DMS114 treated with DMSO at 0.1 percent for 48 hours (cell line): ENCODE measurements around the gene NAA16.
"Not testable (repeated sequence)": the region's sequence is repeated elsewhere in the genome, so short reads cannot be mapped to it uniquely, and the experiment has no call there.

ENCODE experiments used
- DNase-seq: peaks from one replicate; lab custom pipeline; 2025; ENCODE audit not compliant: unreplicated experiment; lab: John Stamatoyannopoulos, UW

Gene NAA16

DNA sequence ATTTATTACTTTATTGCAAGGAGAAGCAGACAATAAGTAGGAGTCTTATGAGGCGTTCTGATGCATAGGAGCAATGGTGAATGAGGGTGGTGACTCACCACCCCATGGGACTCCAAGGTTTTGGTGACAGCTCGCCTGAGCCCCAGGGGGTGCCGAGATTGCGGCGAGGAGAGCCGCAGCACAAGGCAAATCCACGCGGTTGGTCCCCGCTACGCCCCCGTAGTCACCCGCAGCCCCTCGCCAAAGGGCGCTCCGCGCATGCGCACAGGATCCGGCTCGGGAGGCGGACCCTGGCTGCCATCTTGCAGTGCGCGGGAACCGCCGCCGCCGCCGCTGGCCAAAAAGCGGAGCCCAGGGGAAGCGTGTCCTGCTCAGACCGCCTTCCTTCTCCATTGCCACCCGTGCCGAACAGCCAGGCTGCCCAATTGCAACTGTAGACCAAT is at the start of gene NAA16:
TSS of gene NAA16 (plus strand) at position 305 of the 443 bp plus-strand sequence. CDS start 262 bp downstream, outside the sequence.
- DNase-seq, result peak; percentile 45

DNA sequence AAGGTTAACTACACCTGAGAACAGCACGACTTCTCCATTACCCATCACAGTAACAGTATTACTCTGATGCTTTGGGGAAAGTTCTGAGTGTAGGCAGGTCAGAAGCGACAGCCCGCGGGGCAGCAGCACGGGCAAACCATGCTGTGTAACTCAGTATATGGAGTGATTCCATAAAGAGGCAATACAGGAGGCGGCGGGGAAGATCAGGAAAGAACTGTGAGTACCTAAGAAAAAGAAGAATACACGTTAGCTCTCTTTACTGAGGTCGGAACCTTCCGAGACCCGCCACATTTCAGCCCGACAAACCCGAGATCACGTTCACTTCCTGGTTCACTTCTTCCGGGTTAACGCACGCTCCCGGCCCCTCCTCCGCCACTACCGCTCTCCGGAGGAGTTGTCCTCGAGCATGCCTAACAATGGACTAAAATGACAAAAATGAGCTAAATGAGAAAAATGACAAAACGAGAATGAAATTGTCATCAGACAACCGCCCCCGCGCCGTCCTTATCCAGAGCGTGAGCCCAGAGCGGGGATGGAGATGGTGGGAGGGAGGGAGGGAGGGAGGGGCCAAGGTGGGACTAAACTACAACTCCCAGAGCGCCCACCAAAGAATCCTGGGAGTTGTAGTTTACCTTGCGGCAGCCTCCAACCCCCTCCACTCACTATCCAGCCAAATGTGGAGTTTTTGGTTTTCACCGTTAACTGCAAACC is 47.7 kb upstream of the NAA16 start, which contains the start of gene MTRF1:
TSS of gene MTRF1 (minus strand) at position 316 of the 711 bp plus-strand sequence. CDS start 2,669 bp downstream, outside the sequence.
- DNase-seq, result peak; percentile 67

- no peak for DNase-seq
Observed at GRCh38 chr13:41267106-41267505, 44.0 kb upstream of the NAA16 start.

- DNase-seq, result peak; percentile 6
Observed at GRCh38 chr13:41268764-41269163, 42.3 kb upstream of the NAA16 start.

DNA sequence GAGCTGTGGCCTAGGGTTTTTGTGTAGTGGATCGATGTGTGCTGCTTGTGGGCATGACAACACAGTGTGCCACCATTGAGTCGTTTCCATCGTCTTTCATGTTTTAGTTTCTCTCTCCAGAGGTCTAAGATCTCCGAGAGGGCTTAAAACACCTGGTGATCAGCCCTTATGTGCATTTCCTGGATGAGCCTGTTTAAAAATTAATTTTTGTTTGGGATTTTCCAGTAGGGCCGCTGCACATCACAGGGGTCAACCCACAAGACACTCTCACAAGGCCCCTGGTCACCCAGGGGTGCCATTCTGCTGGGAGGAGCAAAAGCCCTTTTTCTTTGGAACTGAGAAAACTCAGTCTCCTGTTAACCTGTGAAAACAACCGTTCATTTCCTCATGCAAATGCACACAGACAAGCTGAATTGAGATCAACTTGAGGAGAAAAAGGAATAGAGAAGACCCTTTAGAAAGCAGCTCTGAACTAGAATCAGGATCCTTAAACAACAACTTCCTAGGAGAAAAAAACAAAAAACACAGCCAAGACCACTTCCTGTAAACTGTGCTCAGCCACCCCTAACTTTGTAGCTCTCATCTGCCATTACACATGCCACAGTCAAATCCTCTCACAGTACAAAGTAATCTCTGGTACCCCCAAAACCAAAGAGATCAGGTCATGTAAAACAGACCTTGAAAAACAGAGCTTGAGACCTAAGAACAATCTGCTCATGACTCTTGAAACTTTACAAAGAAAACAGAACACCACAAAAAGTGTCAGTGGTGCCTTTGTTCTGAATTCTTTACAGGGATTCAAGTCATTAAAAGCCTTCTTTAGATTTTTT is 39.4 kb upstream of the NAA16 start:
- no peak for DNase-seq

DNA sequence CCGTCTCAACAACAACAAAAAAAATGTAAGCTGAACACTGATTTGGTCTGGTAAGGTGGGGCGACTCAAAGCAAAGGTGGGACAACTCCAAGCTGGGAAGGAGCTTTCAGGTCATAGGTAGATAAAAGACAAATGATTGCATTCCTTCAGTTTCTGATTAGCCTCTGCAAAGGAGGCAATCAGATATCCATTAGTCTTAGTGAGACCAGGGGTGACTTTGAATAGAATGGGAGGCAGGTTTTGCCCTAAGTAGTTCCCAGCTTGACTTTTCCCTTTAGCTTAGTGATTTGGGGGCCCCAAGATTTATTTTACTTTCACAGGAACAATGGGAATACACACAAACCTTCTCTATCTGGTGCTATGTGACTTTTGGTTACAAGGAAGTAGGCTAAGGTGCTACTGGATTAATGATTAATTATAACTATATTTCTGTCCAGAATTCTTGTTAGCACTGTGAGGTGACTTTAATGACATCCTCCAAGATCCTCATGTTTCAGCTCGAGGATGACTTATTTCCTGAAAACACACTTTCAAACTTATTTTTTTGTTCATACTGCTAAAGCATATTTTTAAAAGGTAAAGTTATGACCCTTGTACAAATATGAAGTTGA is 37.1 kb upstream of the NAA16 start:
- no peak for DNase-seq

- no peak for DNase-seq
Observed at GRCh38 chr13:41274881-41275280, 36.2 kb upstream of the NAA16 start.

GRCh38 chr13:41276824-41277223 is 34.2 kb upstream of the NAA16 start:
- DNase-seq, result no peak

DNA sequence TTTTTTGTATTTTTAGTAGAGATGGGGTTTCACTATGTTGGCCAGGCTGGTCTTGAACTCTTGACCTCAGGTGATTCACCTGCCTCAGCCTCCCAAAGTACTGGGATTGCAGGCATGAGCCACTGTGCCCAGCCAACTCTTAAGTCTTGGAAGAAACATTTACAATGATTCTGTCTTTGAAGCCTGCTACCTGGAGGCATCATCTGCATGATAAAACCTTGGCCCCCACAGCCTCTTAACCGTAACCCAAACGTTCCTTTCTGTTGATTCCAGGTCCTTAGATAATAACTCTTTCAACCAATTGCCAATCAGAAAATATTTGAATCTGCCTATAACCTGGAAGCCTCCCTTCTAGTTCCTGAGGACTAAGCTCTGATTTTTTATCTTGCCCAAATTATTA is 31.9 kb upstream of the NAA16 start:
- DNase-seq, result not testable (repeated sequence)

DNA sequence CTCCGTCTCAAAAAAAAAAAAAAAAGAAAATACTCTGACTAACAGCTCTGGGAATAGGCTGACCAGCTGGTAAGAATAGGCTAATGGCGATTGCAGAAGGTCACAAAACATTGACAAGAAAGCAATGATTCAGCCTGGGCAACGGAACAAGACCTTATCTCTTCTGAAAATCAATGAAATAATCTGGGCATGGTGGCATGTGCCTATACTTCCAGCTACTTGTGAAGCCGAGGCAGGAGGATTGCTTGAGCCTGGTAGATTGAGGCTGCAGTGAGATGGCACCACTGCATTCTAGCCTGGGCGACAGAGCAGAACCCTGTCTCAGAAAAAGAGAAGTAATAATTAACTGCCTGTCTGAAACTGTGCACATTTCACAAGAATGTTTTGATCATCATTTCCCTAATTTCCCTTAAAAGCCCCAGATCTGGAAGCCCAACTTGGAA is 28.9 kb upstream of the NAA16 start:
- no peak for DNase-seq

- no peak for DNase-seq
Observed at GRCh38 chr13:41284512-41285288, 26.4 kb upstream of the NAA16 start.

DNA sequence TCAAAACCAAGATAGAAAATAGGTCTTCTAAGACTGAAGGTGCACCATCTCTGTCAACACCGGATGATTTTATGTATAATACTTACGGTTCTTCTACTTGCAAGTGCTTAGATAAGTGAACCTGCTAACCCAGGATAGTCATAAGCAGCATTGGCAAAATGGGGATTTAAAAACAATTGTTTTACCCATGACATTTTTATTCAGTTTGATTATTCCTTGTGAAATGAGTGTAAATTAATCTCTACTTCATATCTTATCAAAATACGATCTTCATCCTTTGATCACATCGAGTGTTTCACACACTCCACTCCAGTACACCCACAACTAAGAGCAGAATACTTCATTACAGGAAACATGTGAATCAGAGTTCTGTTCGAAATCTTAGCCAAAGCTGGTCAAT is 24.7 kb upstream of the NAA16 start:
- no peak for DNase-seq

DNA sequence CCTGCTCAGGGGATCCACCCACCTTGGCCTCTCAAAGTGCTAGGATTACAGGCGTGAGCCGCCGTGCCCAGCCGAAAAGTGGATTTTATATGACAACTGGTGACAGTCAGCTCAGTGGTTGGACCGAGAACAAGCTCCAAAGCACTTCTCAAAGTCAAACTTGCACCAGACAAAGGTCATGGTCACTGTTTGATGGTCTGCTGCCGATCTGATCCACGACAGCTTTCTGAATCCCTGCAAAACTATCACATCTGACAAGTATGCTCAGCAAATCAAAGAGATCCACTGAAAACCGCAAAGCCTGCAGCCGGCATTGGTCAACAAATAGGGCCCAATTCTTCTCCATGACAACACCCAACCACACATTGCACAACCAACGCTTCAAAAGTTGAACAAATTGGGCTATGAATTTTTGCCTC is 21.6 kb upstream of the NAA16 start:
- DNase-seq, result no peak

DNA sequence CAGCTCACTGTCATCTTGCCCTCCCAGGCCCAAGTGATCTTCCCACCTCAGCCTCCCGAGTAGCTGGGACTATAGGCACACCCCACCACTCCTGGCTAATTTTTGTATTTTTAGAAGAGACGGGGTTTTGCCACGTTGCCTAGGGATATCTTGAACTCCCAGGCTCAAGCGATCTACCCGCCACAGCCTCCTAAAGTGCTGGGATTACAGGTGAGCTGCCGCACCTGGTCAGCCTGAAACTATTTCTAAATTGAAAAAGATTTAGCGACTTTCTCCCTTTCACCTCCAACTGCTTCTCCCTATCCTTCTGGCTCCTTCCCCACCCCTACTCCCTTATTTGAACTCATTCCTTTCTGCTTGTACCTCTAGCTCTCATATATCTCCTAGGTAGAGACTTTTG is 19.8 kb upstream of the NAA16 start:
- DNase-seq, result no peak

DNA sequence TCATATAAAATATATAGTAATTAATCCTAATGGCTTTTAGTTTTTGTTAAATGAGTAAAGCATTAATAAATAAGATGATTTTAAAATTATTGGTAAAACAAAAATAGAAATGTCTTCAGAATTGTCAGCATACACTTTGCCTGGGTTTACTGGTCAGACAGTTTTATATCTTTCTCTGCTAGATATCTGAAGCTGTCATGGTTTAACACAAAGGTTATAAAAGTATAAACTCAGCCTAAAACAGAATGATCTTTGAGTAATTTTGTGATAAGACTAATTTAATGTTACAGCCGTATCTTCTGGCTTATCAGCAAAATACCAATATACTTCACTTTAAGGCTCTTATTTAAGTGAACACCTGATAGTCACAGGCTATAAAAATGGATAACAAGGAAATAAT is 17.8 kb upstream of the NAA16 start:
- DNase-seq, result no peak

- DNase-seq, result no peak
Observed at GRCh38 chr13:41294914-41295313, 16.2 kb upstream of the NAA16 start.

GRCh38 chr13:41295973-41296372 is 15.1 kb upstream of the NAA16 start:
- no peak for DNase-seq

DNA sequence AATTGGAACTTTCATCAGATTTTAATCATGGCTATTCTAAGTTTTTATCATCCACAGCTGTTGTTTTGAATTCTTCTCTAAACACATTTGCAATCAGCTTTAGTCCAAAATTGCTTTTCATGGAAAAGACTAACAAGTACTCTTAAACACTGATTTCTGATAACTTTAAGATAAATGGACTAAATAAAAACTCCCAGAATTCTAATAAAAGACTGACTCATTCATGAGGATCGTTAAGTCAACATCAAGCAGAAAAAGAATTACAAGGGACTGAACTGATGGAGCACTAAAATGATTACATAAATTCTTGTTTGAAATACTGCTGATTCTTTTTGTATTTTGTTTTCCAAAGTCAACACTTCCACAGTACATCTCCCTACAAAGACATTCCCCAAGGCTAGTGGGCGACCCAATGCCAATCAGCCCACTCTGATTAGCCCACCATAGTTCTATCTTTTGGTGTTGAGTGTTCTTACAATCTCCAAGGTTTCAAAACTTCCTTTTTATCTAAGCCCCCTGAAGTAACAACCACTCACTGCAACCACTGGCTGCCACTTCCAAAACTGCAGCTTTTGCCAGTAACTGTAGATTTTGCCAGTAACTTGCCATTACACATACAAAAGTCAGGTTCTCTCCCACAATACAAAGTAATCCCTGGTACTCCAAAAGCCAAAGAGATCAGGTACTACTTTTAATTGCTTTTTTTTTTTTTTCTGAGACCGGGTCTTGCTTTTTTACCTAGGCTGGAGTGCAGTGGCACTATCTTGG is 14.0 kb upstream of the NAA16 start:
- no peak for DNase-seq

DNA sequence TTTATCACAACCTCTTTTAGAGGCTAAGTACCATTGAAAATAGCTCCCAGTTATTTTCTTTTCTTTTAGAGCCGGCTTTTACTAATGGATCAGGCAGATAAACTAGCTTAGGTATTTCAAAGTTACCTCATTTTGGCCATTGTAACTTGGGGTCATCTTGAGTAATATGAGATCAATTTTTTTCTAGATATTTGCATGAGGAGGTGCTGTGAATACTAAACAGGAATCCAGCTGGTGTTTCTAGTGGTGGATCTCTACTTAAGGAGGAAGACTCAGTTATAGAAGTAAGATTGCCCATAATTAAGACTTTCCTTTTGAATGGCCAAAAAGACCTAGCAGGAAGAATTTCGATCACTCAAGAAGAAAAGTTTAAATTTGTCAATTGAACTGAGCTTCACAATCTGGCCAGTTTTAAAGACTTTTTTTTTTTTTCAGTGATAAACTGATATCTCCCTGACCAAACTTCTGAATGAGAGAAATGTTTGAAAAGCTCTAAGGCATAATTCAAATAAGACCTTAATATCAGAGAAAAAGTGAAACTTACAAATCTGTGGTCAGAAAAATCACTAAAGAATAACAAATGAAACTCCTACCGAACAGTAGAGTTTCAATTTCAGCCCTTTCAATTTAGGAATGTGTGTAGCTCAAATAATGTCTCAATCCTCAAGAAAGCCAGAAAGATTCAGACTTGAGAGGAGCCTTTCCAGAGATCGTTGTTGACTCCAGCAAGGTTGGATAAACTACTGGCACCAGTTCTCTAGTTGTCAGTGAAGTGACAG is 11.6 kb upstream of the NAA16 start:
- no peak for DNase-seq
